HG03064 (cell line): Measurements from ENCODE around the gene ANKRD6.
"Not testable (repeated sequence)": the region's sequence is repeated elsewhere in the genome, so short reads cannot be mapped to it uniquely, and the experiment has no call there.

ENCODE experiments used
- ATAC-seq: cut with Tn5 transposase; IDR thresholded peaks from one replicate; pipeline ENCODE4 v1.9.1; 2021; ENCODE audit warnings: low read depth; ENCODE audit not compliant: unreplicated experiment

Gene ANKRD6

DNA sequence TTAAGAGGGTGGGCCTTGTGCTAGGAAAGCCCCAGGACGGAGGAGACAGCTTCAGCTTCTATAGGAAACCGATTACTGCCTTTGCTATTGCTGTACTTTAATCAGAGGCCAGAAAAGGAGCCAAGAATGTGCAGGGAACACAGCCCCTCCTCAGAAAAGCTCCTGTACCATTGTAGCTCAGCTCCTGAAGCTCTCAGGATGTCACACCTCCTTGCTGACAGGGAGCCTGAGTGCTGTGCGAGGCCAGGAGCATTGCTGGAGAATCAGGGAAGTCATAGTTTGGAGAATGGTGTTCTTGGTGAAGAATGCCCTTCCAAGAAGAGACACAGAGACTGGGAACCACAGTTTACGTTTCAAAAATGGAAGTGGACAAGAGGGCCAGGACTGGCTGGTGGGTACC lies 158.8 kb downstream of the ANKRD6 start:
- ATAC-seq, result no peak

- ATAC-seq, result peak; percentile 75
These were observed 163.1 kb downstream of the ANKRD6 start for GRCh38 chr6:89596056-89596455.

DNA sequence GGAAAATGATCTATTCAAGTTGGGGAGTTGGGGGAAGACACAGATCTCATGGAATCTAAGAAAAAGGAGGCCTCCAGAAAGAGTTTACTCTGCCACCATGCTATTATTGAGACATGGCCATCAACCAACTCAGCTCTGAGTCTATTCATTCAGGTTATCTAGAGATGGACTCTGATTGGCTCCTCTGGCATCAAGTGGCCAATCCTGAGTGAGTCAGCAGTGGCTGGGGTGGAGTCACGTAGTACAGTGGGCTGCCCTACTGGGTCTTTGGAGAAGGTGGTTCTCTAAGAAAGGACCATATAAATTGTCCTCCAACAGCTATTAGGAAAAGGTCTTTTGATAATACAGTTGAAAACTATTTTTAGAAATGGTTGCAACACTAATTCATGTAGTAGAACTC lies 163.5 kb downstream of the ANKRD6 start:
- ATAC-seq, result no peak

DNA sequence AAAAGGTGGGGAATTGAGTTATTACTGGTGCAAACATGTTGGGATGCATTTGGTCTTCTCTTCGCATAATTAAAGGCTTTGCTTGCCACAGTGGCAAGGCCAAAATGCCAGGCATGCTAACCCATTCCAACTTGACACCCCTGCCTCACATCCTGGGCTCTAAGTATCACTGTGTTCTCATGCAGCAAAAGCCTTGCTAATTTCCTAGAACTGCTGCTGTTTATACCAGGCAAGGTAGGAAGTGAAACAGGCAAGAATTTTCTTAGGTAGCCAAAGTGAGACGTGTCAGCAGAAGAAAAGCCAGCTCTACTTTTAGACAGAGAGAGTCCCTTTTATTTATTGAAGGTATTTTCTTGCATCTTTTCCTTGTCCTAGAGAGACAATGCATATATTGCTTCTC lies 164.4 kb downstream of the ANKRD6 start:
- no peak for ATAC-seq

DNA sequence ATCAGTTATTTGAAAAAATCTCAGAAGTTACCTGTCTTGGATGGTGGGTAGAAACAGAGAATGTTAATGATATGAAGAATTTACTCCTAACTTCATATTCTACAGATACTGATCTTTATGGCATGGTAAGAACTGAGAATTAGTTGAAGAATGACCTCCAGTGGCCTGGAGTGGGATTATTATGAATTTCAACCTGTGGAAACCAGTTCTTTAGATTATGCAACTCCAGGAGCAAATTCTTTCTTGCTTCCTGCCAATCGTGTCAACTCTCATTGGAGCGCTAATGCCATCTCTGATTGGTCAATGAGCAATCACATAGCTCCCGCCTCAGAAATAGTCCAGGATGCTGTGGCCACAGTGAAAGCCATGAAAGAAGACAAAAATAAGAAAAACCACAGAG lies 165.0 kb downstream of the ANKRD6 start:
- ATAC-seq, result no peak

GRCh38 chr6:89599727-89600126 lies 166.8 kb downstream of the ANKRD6 start:
- ATAC-seq, result no peak

- no peak for ATAC-seq
These were observed 169.2 kb downstream of the ANKRD6 start for GRCh38 chr6:89602166-89602565.

DNA sequence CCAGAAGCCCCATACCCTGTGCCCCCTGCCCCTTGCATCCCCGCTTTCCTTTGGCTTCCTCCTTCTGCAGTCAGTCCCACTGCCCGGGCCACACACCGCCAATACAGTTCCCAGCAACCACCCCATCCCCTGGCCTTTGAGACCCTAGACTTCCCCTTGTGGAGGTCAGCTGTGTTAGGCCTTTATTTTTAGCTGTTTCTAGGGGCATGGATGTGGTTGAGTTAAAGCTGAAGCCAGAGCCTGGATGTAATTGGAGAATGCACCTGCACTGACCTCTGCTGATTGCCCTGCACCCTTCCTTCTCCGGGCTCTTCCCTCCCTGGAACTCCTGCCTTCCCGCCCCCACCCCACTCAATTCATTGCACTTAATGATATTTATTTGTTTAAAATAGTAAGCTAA lies 171.7 kb downstream of the ANKRD6 start:
- no peak for ATAC-seq

DNA sequence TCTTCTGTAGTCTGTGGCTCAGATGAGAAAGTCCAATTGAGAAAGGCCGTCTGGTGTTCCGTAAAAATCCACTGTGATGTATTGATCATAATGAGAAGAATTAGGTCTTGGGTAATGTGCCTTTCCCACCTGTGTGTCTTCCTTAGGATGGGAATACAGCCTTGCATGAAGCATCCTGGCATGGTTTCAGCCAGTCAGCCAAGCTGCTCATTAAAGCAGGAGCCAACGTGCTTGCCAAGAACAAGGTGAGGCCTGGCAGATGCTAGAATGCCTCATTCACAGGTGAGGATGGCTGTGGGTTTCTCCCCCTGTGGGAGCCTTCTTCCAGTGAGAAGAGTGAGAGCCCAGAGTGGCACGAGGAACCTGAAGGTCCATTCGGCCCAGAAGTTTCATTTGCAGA lies 172.9 kb downstream of the ANKRD6 start:
- ATAC-seq, result no peak

GRCh38 chr6:89610149-89610642 lies 177.2 kb downstream of the ANKRD6 start:
- no peak for ATAC-seq

- ATAC-seq, result no peak
These were observed 178.7 kb downstream of the ANKRD6 start for GRCh38 chr6:89611666-89612065.

GRCh38 chr6:89612121-89612520 lies 179.2 kb downstream of the ANKRD6 start:
- ATAC-seq, result no peak

DNA sequence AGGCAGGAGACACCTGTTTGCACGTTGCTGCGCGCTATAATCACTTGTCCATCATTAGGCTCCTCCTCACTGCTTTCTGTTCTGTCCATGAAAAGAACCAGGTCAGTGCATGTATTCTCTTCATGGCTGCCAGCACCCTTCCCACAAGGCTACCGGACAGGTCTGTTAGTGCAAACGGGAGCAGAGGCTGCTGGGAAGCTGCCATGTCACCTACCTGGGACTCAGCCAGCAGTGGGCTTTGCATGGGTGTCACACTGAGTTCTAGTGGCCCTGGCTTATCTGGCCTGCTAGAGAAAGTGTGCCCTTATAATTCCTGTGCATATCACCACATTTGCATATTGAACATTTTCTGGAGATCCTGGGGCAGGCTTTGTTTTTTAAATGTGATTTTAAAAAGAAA lies 180.8 kb downstream of the ANKRD6 start:
- no peak for ATAC-seq

- no peak for ATAC-seq
These were observed 182.9 kb downstream of the ANKRD6 start for GRCh38 chr6:89615882-89616281.

- no peak for ATAC-seq
These were observed 183.6 kb downstream of the ANKRD6 start for GRCh38 chr6:89616531-89616930.

- no peak for ATAC-seq
These were observed 185.1 kb downstream of the ANKRD6 start for GRCh38 chr6:89618026-89618425.

GRCh38 chr6:89619567-89619966 lies 186.6 kb downstream of the ANKRD6 start:
- no peak for ATAC-seq

GRCh38 chr6:89623749-89624148 lies 190.8 kb downstream of the ANKRD6 start:
- no peak for ATAC-seq

GRCh38 chr6:89630488-89630887 lies 197.5 kb downstream of the ANKRD6 start:
- no peak for ATAC-seq

- not testable (repeated sequence) for ATAC-seq
These were observed 203.5 kb downstream of the ANKRD6 start for GRCh38 chr6:89636412-89636811.

DNA sequence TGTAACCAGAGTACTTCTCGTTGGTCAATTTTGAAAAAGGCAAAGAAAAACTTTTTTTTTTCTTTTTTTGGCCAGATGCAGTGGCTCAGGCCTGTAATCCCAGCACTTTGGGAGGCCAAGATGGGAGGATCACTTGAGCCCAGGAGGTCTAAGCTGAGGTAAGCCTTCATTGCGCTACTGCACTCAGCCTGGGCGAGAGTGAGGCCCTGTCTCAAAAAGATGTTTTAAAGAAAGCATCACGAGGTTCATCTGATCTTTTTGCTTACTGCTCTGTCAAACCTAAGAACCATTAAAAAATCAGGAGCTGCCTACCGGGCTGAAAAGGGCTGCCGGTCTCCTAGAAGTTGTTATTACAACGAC lies 205.0 kb downstream of the ANKRD6 start:
- ATAC-seq, result no peak

- ATAC-seq, result peak; percentile 99
These were observed 205.6 kb downstream of the ANKRD6 start, which contains the start of gene LYRM2 for GRCh38 chr6:89638320-89639195. LYRM2 (minus strand) TSS chr6:89638747; CDS start chr6:89638716, 31 bp downstream.
